Stimulated activated CD8-positive, alpha-beta memory T cell treated with anti-CD3 and anti-CD28 coated beads, Interleukin-15, amount 100 ng/mL, for 4 hours (primary cell): Measurements from ENCODE around the gene KLF8.

Experiments
- DNase-seq, 2 donors: peaks; one replicate each; pipeline ENCODE4 v3.0.0-alpha.2; 2020; ENCODE audit warnings: low read depth in 2 of 2

Gene KLF8

DNA sequence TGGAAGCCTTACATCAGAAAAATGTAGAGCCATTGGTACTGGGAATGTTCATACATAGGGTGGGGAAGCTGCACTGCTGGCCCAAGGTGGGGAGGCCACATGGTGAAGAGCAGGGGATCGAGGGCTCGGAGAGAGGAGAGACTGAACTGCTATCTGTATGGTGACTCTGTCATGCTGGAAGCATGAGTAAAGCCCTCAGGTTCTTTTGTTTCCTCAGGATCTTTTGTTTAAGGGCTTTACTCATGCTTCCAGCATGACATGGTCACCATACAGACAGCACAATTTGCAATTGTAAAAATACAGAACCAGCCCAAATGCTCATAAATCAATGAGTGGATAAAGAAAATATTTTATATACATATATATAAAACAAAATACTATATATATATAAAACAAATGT lies 78.4 kb downstream of the KLF8 start:
- no peak for DNase-seq

DNA sequence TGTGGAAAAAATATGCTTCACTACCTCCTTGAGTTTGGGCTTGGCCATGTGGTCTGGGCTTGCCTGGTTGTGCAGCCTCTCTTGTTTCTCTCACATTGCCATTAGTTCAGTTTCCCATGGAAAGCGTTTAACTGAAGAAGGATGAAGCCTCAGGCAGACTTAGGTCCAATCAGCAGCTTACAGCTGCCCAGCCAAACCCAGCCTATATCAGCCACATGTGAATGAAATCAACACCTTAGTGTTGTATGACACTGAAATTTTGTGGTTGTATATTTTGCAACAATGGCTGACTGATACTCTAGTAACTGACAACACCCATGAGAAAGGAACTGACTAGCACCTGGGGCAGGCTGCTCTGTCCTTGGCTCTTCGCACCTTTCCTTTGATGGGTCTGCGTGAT lies 81.2 kb downstream of the KLF8 start:
- no peak for DNase-seq

DNA sequence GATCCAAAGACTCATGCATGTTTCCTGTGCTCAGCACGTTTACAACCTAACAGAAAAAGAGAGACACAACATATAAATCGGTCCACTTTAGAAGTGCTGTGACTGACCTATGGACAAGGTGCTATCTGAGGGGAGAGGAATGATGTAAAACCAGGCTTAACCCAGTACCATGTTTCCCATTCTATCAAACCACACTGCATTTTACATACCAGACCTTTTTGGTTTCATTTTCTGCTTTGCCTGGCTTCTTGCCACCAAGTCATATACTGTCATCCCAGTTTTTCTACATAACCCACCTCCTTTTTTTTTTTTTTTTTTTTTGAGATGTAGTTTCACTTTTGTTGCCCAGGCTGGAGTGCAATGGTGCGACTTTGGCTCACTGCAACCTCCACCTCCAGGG lies 82.2 kb downstream of the KLF8 start:
- DNase-seq, result no peak

DNA sequence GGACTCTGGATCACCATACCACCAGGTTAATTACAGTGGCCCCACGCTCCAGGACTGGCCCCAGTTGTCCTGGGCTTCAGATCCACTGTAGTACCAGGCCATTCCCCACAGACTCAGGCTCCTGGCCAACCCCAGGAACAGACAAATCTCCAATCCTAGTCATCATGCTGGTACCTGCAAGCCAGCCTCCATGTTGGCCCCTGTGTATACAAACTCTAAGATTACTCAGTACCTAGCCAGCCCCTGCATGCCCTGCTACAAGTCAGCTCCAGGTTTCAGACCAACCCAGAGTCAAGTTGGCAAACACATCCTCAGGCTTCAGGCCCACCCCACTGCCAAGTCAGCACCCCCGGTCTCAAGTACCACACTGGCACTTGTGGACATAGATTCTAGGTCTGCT lies 85.9 kb downstream of the KLF8 start:
- no peak for DNase-seq

- DNase-seq, result no peak
These were observed 87.0 kb downstream of the KLF8 start for GRCh38 chrX:56319165-56319564.
